Duodenal mucosa (tissue), 2 donors: ENCODE data around the gene SLC17A4.

Experiments
- H3K27ac ChIP-seq: one replicate; pipeline ENCODE4 v1.7.0; 2013; ENCODE audit warnings: low read depth, low read length
- H3K27me3 ChIP-seq, 2 donors: one replicate each; pipeline ENCODE4 v1.7.0; 2013; ENCODE audit warnings: low read length in 2 of 2, control low read depth in 1 of 2; ENCODE audit not compliant: insufficient read depth in 2 of 2, control insufficient read depth in 1 of 2
- H3K36me3 ChIP-seq, 2 donors: one replicate each; pipeline ENCODE4 v1.7.0; 2013; ENCODE audit warnings: low read length in 2 of 2, control low read depth in 1 of 2; ENCODE audit not compliant: insufficient read depth in 2 of 2, control insufficient read depth in 1 of 2
- H3K4me1 ChIP-seq, 2 donors: one replicate each; pipeline ENCODE4 v1.7.0; 2013; ENCODE audit warnings: low read length in 2 of 2, control low read depth in 1 of 2; ENCODE audit not compliant: insufficient read depth in 2 of 2, control insufficient read depth in 1 of 2
- H3K4me3 ChIP-seq, 2 donors: one replicate each; pipeline ENCODE4 v1.7.0; 2013; ENCODE audit warnings: low read length in 2 of 2, low read depth in 1 of 2
- H3K9ac ChIP-seq, 2 donors: one replicate each; pipeline ENCODE4 v1.7.0; 2013; ENCODE audit warnings: low read length in 2 of 2, low read depth in 1 of 2
- H3K9me3 ChIP-seq, 2 donors: one replicate each; pipeline ENCODE4 v1.7.0; 2013; ENCODE audit warnings: low read length in 2 of 2, control low read depth in 1 of 2; ENCODE audit not compliant: control insufficient read depth in 1 of 2

SLC17A4 gene

DNA sequence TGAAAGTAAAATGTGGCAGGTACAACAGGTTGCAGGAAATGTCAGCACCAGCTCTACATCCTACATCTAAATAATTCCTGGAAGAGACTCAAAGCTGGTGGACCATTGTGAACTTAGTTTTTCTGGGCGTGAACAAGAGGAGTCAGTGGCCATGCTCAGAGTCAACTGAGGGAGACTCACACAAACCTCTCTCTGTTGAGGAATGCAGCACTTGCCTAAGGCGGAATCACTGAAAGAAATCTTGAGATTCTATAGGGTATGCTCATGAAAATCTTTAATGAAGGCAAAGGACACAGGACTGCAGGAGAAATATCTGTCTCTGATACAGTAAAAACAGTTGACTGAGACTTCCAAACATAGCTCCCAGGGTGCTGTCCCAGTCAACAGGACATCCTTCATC is 22.5 kb downstream of the SLC17A4 start:
- no peaks in the 10 kb centered on the region for H3K9me3 ChIP-seq
- H3K27ac ChIP-seq = no peak overlapping the region
- H3K9ac ChIP-seq = no peak overlapping the region
- H3K4me1 ChIP-seq = no peaks in the 10 kb centered on the region
- no peaks in the 10 kb centered on the region for H3K27me3 ChIP-seq
- peaks cover 4 to 18% of the 10 kb centered on the region in 2 donors for H3K36me3 ChIP-seq
- H3K4me3 ChIP-seq = no peak overlapping the region

- Histone ChIP-seq H3K9ac (no peak overlapping the region), H3K4me3 (no peak overlapping the region), H3K27me3 (no peaks in the 10 kb centered on the region), H3K36me3 (peaks cover 4 to 12% of the 10 kb centered on the region in 2 donors), H3K9me3 (no peaks in the 10 kb centered on the region), H3K4me1 (no peaks in the 10 kb centered on the region), H3K27ac (no peak overlapping the region)
Measured at GRCh38 chr6:25777856-25778649, 23.5 kb downstream of the SLC17A4 start.

DNA sequence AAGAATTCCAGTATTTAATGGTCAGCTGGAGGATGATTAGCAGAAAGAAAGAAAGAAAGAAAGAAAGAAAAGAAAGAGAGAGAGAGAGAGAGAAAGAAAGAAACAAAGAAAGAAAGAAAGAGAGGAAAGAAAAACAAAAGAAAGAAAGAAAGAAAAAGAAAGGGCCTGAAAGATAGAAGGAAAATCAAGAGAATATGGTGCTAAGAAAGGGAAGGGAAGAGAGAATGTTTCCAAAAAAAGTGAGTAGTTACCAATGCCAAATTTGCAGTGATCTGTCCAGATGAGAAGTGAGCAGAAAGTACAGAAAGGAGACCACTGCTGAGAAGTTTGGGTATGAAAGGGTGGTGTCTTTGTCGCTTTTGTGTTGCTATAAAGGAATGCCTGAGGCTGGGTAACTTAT is 26.6 kb downstream of the SLC17A4 start:
- Histone ChIP-seq H3K4me3 (no peak overlapping the region), H3K27me3 (no peaks in the 10 kb centered on the region), H3K9me3 (no peaks in the 10 kb centered on the region), H3K36me3 (peaks cover 4 to 5% of the 10 kb centered on the region in 2 donors), H3K9ac (no peak overlapping the region), H3K4me1 (no peaks in the 10 kb centered on the region), H3K27ac (no peak overlapping the region)

DNA sequence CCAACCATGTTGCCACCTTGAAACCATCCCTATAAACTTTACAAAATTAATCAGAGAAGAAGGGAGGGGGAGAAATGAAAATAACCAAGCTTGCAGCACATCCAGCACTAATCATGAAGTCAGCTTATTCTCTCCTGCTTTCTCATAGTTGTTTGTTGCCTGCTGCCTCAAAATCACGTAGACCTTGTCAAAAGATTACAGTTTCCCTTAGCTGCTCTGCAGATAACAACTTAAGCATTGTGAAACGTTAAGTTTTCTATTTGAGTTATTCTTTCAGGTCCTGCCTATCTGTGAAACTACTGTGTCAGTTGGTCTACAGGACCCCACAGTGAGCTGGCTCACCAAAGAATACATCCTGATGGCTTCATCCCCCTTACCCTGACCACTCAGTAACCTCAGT is 32.9 kb downstream of the SLC17A4 start:
- Histone ChIP-seq H3K9me3 (no peaks in the 10 kb centered on the region), H3K27ac (no peak overlapping the region), H3K27me3 (no peaks in the 10 kb centered on the region), H3K36me3 (no peaks in the 10 kb centered on the region), H3K4me1 (no peaks in the 10 kb centered on the region), H3K4me3 (no peak overlapping the region), H3K9ac (no peak overlapping the region)

- no peaks in the 10 kb centered on the region for H3K36me3 ChIP-seq
Measured at GRCh38 chr6:25788305-25788922, 33.9 kb downstream of the SLC17A4 start.

DNA sequence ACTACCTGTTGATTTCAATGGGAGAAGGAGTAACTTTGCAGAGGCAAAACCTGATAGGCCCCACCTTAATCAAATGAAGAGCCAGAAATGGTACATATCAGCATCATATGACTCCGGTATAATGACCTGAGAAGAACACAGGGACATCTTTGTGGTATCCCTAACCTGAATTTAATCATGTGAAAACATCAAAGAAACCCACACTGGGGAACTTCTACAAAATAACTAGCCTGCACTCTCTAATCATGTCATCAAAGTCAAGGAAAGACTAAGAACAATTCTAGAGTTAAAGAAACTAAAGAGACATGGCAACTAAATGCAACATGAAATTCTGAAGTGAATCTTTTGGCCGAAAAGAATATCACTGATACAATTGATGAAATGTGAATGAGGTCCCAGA is 34.9 kb downstream of the SLC17A4 start:
- Histone ChIP-seq H3K4me1 (no peaks in the 10 kb centered on the region), H3K4me3 (no peak overlapping the region), H3K36me3 (no peaks in the 10 kb centered on the region), H3K27ac (no peak overlapping the region), H3K27me3 (no peaks in the 10 kb centered on the region), H3K9me3 (no peaks in the 10 kb centered on the region), H3K9ac (no peak overlapping the region)

More at GRCh38 chr6:25788305-25788922, 33.9 kb downstream of the SLC17A4 start:
- Histone ChIP-seq H3K27ac (no peak overlapping the region), H3K4me3 (no peak overlapping the region), H3K9ac (no peak overlapping the region), H3K27me3 (no peaks in the 10 kb centered on the region), H3K9me3 (no peaks in the 10 kb centered on the region), H3K4me1 (no peaks in the 10 kb centered on the region)

- Histone ChIP-seq H3K9me3 (no peaks in the 10 kb centered on the region), H3K4me1 (no peaks in the 10 kb centered on the region), H3K36me3 (no peaks in the 10 kb centered on the region), H3K4me3 (no peak overlapping the region), H3K27ac (no peak overlapping the region), H3K27me3 (no peaks in the 10 kb centered on the region), H3K9ac (no peak overlapping the region)
Measured at GRCh38 chr6:25792016-25792415, 37.5 kb downstream of the SLC17A4 start.

DNA sequence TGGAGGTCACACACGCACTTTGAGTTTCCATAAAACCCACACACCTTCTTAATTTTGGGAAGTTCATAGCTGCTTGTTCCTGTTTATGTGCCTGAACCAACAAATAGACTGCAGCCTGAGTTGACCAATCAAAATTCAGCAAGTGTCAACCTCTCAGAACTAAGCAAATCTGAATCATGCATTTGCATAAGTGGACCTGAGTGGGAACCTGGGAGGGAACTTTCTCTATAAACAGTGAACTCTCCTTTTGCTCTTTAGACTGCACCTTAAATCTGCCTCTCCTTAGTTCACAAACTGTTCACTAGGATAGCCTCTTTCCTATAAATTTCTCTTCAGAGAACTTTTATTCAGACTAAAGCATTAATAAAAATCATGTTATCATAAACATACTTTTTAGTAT is 39.4 kb downstream of the SLC17A4 start:
- H3K9me3 ChIP-seq = no peaks in the 10 kb centered on the region

DNA sequence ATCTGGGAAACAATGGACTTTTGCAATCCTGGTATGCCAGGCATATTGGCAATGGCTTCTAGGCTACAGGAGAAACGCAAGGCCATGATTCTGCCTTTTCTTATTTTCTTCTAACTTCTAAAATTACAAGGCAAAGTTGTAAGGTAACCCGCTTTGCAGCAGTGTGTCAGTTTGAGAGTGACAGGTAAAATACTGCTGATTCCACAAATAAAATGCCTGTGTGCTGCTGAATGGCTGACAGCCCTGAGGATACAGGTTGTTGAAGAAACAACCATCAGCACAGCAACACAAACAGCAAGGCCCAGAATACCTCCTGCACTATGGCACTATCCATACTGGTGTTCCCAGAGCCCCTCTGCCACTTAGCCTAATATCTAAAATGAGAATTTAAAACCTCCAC is 40.2 kb downstream of the SLC17A4 start:
- no peaks in the 10 kb centered on the region for H3K9me3 ChIP-seq
- no peak overlapping the region for H3K4me3 ChIP-seq
- no peak overlapping the region for H3K27ac ChIP-seq
- no peaks in the 10 kb centered on the region for H3K27me3 ChIP-seq
- H3K36me3 ChIP-seq = no peaks in the 10 kb centered on the region
- no peak overlapping the region for H3K9ac ChIP-seq
- H3K4me1 ChIP-seq = no peaks in the 10 kb centered on the region

More for the DNA sequence above, 39.4 kb downstream of the SLC17A4 start:
- no peak overlapping the region for H3K27ac ChIP-seq
- no peaks in the 10 kb centered on the region for H3K4me1 ChIP-seq
- no peak overlapping the region for H3K9ac ChIP-seq
- no peaks in the 10 kb centered on the region for H3K27me3 ChIP-seq
- H3K4me3 ChIP-seq = no peak overlapping the region
- no peaks in the 10 kb centered on the region for H3K36me3 ChIP-seq

- no peaks in the 10 kb centered on the region for H3K27me3 ChIP-seq
- H3K9me3 ChIP-seq = no peaks in the 10 kb centered on the region
- no peaks in the 10 kb centered on the region for H3K4me1 ChIP-seq
- H3K27ac ChIP-seq = no peak overlapping the region
- H3K4me3 ChIP-seq = no peak overlapping the region
- H3K36me3 ChIP-seq = no peaks in the 10 kb centered on the region
- H3K9ac ChIP-seq = no peak overlapping the region
Measured at GRCh38 chr6:25801436-25801835, 46.9 kb downstream of the SLC17A4 start.
